ENCODE results near the gene IL19.
"Not testable (repeated sequence)": the region's sequence is repeated elsewhere in the genome, so short reads cannot be mapped to it uniquely, and the experiment has no call there.

- not testable (repeated sequence) for TF ChIP-seq CTCF (IDR thresholded peaks at IDR 0.05); POLR2A (IDR thresholded peaks at IDR 0.05; ENCODE audit: low read depth); POLR2AphosphoS5 (IDR thresholded peaks at IDR 0.05)
Observed at GRCh38 chr1:206852662-206853061, 82.1 kb downstream of the IL19 start.

Data from esophagus muscularis mucosa (tissue), 3 donors.